GM21515 (cell line): ENCODE data around the gene PBXIP1.

Source experiments
- ATAC-seq: cut with Tn5 transposase; IDR thresholded peaks from one replicate; pipeline ENCODE4 v1.9.1; 2021; ENCODE audit not compliant: unreplicated experiment

The PBXIP1 gene

DNA sequence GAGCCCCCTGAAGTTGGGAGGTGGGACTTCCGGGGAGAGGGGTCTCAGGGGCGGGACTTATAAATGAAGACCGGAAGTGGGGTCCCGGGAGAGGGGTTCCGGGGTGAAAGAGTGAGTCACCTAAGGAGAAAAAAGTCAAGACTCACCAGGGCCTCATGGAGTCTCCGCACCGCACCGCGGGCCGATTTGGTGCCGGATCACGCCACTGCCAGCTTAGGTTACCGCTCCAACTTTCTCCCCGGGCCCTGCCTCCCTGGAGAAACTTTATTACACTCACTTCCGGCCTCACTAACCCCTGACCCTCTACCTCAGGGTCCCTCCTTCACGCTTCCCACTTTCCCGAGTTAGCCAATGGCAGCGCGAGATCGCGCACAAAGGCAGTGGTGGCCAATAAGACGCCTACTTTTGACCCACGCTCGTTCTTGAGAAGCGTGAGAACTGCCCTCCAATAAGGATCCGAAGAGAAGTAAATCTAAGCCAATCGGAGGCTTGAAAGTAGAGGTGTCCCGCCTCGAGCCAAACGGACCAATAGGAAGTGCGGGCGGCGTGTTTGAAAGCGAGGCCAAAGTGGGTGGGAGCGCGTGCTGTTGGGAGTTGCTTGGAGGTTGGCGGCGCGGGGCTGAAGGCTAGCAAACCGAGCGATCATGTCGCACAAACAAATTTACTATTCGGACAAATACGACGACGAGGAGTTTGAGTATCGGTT, 18.4 kb upstream of the PBXIP1 start, which contains the start of gene CKS1B:
CKS1B (plus strand) TSS at position 580 of the 706 bp plus-strand sequence; CDS start at position 645, 65 bp downstream.
- peak; percentile 72 for ATAC-seq

DNA sequence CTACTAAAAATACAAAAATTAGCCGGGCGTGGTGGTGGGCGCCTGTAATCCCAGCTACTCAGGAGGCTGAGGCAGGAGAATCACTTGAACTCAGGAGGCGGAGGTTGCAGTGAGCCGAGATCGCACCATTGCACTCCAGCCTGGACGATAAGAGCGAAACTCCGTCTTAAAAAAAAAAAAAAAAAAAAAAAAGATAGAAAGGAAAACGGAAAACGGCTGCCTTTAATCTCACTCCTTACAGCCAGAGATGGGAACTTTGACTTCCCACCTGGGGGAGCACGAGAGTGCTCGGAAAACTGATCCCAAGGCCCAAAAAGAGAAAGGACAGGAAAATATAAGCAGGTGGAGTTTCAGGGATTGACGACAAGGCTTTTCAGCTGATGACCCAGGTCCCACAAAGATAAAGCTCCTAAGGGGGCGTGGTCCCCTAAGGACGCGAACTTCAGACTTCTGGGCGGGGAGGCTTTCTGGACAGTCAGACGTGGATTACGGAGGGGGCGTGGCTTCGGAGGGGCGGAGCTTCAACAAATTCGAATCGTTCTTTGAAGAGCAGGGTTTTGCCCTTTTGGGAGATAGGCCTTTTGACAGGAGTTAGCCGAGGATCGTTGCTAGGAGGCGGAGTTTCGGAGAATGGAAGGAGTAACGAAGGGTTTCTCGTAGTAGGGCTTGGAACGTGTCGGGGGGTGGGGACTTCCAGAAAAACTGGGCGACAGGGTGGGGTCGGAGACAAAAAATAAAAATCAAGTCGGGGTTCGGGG, 17.6 kb upstream of the PBXIP1 start:
- ATAC-seq, result no peak

DNA sequence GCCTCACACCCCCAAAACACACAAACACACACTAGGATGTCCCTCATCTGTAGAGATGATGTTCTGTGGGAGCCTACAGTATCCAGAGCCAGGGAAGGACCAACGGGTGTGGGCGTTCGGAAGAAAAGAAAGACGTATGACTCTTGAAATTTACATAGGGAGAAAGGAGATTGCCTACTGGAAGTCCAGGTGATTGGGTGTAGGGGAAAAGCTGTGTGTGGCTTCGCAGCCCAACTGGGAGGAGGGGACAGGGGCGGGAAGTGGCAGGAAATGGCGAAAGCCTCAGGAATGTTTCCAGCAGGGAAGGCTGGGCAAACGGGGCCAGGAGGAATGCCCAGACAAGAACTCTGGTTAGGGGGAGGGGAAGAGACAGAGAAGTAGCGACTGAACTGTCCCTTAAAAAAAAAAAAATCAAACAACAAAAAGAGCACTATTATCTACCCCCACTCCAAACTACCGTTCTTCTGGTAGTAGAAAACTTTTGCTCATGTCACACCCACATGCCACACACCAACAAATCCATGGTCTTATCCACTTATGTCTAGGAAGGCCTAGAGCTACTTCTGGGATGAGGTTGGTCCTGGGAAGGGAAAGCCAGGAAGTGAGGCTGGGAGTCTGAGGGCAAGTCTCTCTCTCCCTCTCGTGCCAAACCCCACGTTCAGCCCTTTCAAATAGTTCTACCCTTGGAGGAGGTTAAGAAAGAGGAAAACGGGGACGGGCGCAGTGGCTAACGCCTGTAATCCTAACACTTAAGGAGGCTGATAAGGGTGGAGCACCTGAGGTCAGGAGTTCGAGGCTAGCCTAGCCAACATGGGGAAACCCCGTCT, 16.8 kb upstream of the PBXIP1 start:
- no peak for ATAC-seq

DNA sequence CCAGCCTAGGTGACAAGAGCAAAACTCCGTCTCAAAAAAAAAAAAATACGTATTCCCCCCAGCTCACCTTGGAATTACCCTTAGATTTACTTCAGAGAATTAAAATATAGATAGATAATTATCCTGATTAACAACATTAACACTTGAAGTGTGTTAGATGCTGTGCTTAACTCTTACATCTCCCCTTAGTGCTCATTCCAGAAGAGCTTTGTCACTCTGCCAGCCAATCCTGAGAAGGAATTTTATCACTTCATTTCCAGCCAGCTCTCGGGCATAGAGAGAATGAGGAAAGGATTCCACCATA, 16.3 kb upstream of the PBXIP1 start:
- no peak for ATAC-seq

DNA sequence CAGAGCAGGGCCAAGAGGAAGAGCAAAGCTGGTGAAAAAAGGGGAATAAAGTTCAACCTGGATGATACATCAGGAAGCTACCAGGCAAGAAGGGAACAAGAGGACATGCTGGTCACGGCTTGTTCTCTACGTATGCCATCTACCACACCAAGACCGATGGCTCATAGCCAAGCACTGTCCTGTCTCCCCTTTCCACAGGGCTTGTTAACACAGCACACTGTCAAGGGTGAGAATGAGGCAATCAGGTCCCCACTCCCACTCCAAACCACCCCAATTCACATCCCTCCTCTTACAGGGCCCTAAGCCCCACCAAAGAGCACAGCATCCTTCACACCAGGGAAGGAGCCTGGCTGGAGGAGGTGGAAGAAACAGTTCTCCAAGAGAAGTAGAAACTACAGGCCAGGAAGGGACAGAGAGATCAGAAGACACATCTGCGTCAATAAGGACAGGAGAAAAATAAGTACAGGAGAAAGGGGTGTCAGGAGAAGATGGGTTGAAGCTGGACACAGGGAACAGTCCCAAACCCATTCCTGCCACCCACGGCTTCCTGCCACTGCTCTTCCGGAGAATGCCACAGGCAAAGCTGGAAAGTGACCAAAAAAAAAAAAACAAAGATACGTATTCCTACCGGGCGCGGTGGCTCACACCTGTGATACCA, 15.6 kb upstream of the PBXIP1 start:
- no peak for ATAC-seq

DNA sequence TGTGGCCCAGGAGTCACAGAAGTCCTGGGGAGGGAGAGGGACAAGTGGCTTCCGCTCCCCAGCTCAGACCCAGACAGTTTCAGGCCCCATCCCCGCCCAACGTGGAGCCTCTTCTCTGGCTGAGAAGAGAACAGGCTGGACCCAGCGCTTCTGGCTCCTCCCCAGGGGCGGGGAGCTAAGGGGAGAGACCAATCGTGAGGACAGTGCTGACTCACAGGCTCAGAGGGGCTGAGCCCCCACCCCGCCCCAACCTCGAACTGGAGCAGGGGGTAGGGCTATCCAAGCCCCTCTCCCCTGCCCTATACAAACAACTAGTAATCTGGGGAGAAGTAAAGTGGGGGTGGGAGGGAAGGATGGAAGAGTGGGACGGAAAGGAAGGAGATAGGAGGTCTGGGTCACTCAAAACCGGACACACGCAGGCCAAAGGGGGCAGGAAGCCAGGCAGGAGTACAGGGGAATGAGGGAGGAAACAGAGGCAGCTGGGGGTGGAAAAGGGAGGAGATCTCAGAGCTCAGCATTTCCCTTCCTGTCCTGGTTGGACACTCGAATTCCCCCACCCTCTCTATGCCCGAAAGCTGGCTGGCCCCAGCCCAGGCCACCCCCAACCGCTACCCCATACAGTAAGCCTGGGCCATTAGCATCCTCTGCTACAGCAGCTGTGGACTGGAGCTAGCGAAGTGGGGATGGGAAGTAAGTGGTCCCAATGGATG, 14.9 kb upstream of the PBXIP1 start, which contains the start of gene SHC1:
SHC1 (minus strand) TSS at position 117 of the 710 bp plus-strand sequence. CDS start 221 bp downstream, outside the sequence.
- no peak for ATAC-seq

DNA sequence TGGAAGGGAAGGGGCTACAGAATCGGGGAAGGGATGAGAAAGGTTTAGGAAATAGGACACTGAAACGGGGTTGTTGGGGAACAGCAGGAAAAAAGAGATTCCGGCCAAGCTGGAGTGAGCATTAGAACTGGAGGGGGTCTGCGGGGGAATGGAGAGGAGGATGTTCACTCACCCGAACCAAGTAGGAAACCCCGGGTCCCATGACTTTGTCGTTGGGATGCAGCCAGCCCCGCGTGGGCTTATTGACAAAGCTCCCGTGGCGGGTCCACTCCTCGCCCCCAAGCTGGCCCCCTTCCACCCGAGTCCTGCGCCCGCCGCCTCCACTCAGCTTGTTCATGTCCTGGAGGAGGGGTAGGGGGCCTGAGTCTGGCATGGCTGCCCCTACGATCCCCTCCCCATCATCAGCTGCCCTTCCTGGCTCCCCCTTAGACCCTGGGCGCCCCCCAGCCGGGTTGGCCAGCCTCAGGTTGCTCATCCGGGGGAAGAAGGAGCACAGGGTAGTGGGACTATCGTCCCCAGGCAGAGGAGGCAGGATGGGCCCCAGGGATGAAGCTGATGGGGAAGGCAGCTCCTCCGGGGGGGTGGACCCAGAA, 14.1 kb upstream of the PBXIP1 start:
- ATAC-seq, result no peak

DNA sequence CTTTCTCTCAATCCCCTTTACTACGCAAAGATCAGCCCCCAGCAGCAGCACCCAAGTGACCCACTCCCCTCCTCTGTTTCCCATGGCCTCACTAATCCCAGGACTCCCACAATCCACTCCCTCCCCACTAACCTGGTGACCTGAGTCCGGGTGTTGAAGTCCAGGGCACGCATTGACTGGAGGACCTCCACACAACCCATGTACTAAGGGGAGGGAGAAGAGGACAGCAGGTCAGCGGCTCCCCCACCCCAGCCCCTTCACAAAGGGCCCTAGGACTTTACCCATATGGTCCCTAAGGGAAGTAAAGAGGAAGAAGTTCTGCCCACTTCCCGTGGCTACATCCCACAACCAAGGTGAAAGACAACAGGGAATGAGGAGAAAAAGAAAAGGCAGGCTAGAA, 13.3 kb upstream of the PBXIP1 start:
- no peak for ATAC-seq

DNA sequence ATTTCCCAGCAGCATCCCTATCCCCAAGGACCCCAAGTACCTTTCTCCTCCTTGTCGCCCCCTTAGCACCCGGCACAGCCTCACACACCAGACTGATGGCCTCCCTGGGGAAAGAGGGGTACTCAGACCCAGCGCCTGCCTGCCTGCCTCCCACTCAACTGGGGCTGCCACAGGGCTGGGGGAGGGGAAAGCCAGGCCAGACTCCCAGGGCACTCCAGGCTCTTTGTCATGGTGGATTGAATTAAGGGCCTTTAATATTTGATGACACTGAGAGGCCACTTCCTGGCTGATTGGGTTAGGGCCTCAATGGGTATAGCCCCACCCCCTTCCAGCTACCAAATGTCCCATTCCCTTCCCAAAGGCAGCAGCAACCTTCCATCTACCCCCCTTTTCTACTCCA, 12.8 kb upstream of the PBXIP1 start:
- ATAC-seq, result no peak

DNA sequence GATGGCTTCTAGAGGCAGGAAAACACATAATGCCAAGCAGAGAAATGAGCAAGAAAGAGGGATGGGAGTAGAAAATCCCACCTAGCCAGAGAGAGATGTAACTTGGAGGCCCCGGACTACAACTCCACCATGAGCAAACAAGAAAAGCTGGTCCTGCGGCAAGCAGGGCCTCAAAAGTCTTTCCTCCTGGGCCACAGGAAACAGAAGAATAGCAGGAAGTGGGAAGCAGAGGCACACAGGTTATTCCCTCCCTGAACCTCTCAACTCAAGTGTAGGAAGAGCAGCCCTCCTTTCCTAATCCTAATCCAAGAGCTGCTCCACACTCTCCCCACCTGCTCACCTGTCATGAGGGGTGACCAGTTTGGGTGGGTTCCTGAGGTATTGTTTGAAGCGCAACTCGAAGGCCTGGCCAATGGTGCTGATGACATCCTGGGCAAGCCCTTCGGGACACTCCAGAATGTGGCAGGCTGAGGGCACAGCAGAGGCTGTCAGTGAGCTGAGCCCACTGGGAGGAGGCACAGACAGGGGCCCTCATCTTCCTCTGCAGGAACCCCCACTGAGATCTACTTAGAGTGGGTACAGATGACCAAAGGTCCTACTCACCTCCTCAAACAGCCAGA, 11.5 kb upstream of the PBXIP1 start:
- no peak for ATAC-seq

DNA sequence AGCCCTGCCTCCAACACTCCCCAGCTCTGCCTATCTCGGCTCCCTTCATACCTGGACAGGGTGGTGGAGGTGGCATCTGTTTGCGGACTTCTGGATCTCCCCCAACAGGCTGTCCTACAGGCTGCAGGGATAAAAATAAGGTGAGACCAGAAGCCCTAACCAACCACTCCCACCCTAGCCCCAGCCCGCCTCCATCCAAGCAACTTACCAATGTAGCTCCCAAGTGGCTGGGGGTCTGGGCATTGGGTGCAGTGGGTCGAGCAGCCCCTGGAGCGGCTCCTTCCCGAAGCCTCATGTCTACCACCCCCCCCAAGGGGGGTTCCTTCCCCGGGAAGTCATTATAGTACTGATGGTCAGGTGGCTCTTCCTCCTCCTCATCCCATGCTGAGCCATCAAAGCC, 10.2 kb upstream of the PBXIP1 start:
- ATAC-seq, result no peak

DNA sequence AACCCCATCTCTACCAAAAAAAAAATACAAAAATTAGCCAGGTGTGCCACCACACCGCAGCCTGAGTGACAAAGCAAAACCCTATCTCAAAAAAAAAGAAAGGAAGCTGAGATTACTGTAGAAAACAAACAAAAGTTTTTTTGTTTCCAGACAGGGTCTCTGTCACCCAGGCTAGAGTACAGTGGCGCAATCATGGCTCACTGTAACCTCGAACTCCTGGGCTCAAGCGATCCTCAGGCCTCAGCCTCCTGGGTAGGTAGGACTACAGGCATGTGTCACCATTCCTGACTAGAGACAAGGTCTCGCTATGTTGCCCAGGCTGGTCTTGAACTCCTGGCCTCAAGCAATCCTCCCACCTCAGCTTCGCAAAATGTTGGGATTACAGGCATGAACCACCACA, 8.5 kb upstream of the PBXIP1 start:
- no peak for ATAC-seq

DNA sequence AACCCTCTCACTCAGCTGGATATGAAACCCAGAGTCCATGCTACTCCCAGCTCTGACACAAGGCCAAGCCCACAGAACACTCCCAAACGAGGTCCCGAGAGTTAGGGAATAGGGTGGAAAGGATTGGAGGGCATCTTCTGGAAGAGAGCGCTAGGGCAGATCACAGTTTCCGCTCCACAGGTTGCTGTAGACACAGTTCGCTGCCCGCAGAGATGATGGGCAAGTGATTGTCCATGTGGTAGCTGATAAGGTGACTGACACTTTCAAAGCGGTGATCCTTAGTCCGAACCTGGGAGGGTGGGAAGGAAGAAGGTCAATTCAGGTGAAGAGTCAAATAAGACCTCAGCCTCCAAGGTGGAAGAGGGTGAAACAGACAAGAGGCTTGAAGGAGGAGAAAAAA, 7.7 kb upstream of the PBXIP1 start:
- ATAC-seq, result no peak

DNA sequence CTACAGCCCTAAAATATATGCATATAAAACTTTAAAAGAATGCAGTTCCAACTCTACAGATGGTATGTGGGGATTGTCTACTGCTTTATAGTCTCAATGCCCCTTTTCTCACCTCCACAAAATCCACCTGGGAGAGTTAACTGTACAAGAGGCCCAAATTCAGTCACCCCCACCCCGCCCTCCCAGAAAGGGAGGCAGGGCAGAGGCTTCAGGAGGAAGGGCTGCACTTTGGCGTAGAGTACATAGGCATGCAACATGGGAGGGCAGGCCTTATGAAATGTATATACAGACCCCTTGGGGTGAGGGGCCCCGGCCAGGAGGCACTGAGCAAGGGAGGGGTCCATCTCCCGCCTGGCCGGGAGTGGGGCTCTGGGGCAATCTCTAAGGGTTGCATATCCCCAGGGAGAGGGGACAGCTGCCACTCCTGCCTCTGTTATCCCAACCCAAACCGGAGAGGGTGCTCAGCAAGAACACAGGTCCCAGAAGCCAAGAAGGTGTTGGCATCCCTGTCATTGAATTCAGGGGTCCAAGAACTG, 7.0 kb upstream of the PBXIP1 start:
- ATAC-seq, result no peak

DNA sequence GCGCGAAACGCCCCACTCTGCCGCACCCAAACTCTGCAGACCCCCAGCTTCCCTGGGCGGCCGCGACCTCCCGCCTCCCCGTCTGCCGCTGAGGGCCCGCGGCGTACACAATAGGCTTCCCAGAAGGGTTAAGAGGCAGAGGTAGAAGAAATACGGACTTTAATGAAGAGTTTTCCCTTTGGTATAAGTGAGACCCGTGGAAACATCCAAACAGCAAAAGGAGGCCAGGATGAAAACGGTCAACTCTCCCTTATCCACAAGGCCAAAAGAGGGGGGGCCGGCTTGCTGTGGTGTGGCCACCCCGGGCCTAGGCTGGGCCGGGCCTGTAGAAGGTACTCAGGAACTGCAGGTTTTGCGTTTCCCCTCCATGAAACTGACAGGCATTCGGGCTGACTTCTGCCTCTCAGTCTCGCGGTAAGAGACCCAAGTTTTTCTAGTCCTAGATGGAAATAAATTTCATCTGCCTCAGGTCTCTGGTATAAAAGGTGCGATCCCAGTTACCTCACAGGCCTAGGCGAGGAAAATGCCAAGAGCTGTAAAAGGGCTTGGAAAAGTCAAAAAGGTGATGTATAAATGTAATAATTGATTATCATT, 6.4 kb upstream of the PBXIP1 start:
- no peak for ATAC-seq

DNA sequence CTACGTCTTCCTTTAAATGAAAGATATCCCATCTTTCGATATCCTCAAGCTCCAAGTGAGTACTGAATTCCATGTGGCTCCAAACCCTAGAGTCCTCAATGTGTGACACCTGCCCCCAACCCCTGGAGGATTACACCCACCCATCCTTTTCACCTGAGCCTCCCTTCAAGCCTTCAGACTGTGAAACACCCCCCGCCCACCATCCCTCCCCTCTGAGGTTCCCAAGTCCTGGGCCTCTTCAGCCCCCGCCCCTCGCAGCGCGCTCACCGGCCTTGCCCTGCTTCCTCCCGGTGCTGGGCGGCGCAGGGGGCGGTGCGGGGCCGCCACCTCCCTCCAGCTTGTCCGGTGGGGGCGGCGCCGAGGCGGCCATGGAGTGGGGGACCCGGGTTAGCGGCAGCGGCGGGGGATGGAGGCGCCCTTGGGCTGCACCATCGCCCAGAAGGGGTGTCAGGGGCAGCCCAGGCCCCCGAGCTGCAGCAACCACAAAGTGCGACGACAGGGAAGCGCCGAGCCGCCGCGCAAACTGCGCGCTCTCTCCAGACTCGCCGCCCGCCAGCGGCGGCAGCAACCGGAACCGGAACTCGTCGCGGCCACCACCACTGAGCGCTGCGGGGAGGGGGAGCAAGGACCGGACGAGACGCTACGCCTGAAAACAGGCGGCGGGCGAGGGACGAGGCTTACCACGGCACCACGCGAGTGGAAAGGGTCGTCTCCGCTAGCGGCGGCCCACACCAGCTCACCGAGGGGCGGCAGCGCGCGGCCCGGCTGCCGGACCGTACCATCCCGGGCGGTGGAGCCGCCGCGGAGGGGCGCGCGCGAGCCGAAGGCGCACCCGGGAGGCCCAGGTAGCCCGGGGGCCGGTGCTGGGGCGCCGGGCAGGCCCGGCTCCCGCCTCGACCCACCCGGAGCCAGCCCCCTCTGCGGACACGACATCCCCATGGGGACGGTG, 5.6 kb upstream of the PBXIP1 start, which contains the start of gene PYGO2:
PYGO2 (minus strand) TSS at position 576 of the 949 bp plus-strand sequence; CDS start at position 370, 206 bp downstream.
- peak; percentile 54 for ATAC-seq

DNA sequence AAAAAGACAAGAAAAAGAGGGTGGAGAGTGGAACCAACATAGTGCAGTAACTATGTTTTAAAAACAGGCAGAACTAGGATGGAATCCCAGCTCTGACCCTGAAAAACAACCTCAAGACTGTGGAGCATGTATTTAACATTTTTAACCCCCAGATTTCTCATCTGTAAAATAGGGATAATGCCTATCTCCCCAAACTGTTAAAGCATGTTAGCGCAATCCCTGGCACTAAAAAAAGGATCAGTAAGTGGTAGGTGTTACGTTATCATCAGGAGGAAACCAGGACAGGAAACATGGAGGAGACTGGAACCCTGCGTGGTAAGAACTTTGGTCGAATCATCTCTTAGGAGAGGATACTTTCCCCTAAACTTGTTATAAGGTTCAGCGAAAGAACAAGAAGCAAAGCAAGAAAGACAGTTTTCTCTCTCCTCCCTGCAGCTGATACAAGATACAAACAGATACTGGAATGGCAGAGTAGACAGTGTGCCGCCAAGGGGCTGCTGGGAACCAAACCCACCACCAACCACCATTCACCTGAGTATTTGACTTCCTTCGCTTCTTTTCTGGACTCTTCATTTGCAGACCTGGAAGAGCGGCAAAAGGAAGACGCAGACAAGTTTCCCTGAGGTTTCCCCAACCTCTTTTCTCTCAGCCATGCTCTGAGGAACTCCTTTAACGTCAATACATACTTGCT, 4.7 kb upstream of the PBXIP1 start:
- no peak for ATAC-seq
